ENCODE measurements around the gene UBE2M.
A peak's percentile ranks its signal among the peaks of the same experiment; 100 is the strongest.
"Not testable (repeated sequence)": the region's sequence is repeated elsewhere in the genome, so short reads cannot be mapped to it uniquely, and the experiment has no call there.

UBE2M gene
- total RNA-seq, result 39.6 to 40.3 reads per million in 2 donors

- DNase-seq, result peak in 4 of 5 experiments; percentile 34 to 81 (median 52)
Observed at GRCh38 chr19:58558066-58558622, at the start of gene UBE2M. TSS of gene UBE2M (minus strand) at chr19:58558611. CDS start at chr19:58558381, 230 bp downstream.

GRCh38 chr19:58607213-58607612 lies 48.8 kb upstream of the UBE2M start:
- not testable (repeated sequence) for DNase-seq

GRCh38 chr19:58606251-58606896 lies 48.0 kb upstream of the UBE2M start:
- DNase-seq, result not testable (repeated sequence)

GRCh38 chr19:58586133-58586765 lies 27.8 kb upstream of the UBE2M start:
- DNase-seq, result no peak

GRCh38 chr19:58585442-58586132 lies 27.2 kb upstream of the UBE2M start:
- DNase-seq, result no peak

GRCh38 chr19:58584498-58585441 lies 26.4 kb upstream of the UBE2M start:
- no peak for DNase-seq

- no peak for DNase-seq
Observed at GRCh38 chr19:58582985-58583384, 24.6 kb upstream of the UBE2M start.

GRCh38 chr19:58581227-58582141 lies 23.1 kb upstream of the UBE2M start:
- peak; percentile 69 to 92 (median 81) for DNase-seq

GRCh38 chr19:58579473-58580142 lies 21.2 kb upstream of the UBE2M start:
- no peak for DNase-seq

- no peak for DNase-seq
Observed at GRCh38 chr19:58578012-58578925, 19.9 kb upstream of the UBE2M start.

GRCh38 chr19:58577581-58577980 lies 19.2 kb upstream of the UBE2M start:
- DNase-seq, result not testable (repeated sequence)

GRCh38 chr19:58575183-58576041 lies 17.0 kb upstream of the UBE2M start:
- DNase-seq, result peak; percentile 47 to 88 (median 68)

GRCh38 chr19:58573658-58574164 lies 15.3 kb upstream of the UBE2M start:
- no peak for DNase-seq

GRCh38 chr19:58572818-58573657 lies 14.6 kb upstream of the UBE2M start, which contains the start of gene MZF1:
TSS of gene MZF1 (minus strand) at chr19:58573335. CDS start at chr19:58571389, 1,946 bp downstream.
- DNase-seq, result peak; percentile 99 to 100 (median 100)

GRCh38 chr19:58572026-58572817 lies 13.8 kb upstream of the UBE2M start:
- DNase-seq, result no peak

GRCh38 chr19:58571575-58571947 lies 13.2 kb upstream of the UBE2M start:
- no peak for DNase-seq
